GM04503 (cell line): ENCODE results near the gene LRCH1.
A peak's percentile ranks its signal among the peaks of the same experiment; 100 is the strongest.

ENCODE experiments used
- DNase-seq: peaks from one replicate; pipeline ENCODE4 v3.0.0-alpha.2; 2012; ENCODE audit warnings: low read depth

The LRCH1 gene

GRCh38 chr13:46712524-46712923 lies 159.6 kb downstream of the LRCH1 start:
- DNase-seq, result no peak

- no peak for DNase-seq
Observed at GRCh38 chr13:46715363-46715762, 162.4 kb downstream of the LRCH1 start.

- no peak for DNase-seq
Observed at GRCh38 chr13:46716821-46717220, 163.9 kb downstream of the LRCH1 start.

GRCh38 chr13:46717275-46717674 lies 164.3 kb downstream of the LRCH1 start:
- DNase-seq, result no peak

- no peak for DNase-seq
Observed at GRCh38 chr13:46717856-46718255, 164.9 kb downstream of the LRCH1 start.

- DNase-seq, result no peak
Observed at GRCh38 chr13:46720189-46720588, 167.2 kb downstream of the LRCH1 start.

GRCh38 chr13:46721054-46721453 lies 168.1 kb downstream of the LRCH1 start:
- no peak for DNase-seq

- DNase-seq, result no peak
Observed at GRCh38 chr13:46726347-46726746, 173.4 kb downstream of the LRCH1 start.

- DNase-seq, result no peak
Observed at GRCh38 chr13:46728777-46729176, 175.8 kb downstream of the LRCH1 start.

- no peak for DNase-seq
Observed at GRCh38 chr13:46731535-46731934, 178.6 kb downstream of the LRCH1 start.

- DNase-seq, result no peak
Observed at GRCh38 chr13:46735425-46735824, 182.5 kb downstream of the LRCH1 start.

GRCh38 chr13:46736541-46737310 lies 183.8 kb downstream of the LRCH1 start:
- DNase-seq, result no peak

GRCh38 chr13:46738055-46738454 lies 185.1 kb downstream of the LRCH1 start:
- DNase-seq, result no peak

- DNase-seq, result no peak
Observed at GRCh38 chr13:46738766-46739165, 185.8 kb downstream of the LRCH1 start.

- no peak for DNase-seq
Observed at GRCh38 chr13:46739447-46740098, 186.6 kb downstream of the LRCH1 start.

GRCh38 chr13:46743191-46743590 lies 190.2 kb downstream of the LRCH1 start:
- no peak for DNase-seq

- DNase-seq, result no peak
Observed at GRCh38 chr13:46745062-46745461, 192.1 kb downstream of the LRCH1 start.

GRCh38 chr13:46745706-46746105 lies 192.7 kb downstream of the LRCH1 start:
- no peak for DNase-seq

- no peak for DNase-seq
Observed at GRCh38 chr13:46747031-46747820, 194.3 kb downstream of the LRCH1 start.

- DNase-seq, result no peak
Observed at GRCh38 chr13:46748300-46748699, 195.3 kb downstream of the LRCH1 start.

- DNase-seq, result no peak
Observed at GRCh38 chr13:46749951-46750350, 197.0 kb downstream of the LRCH1 start.

- DNase-seq, result peak; percentile 23
Observed at GRCh38 chr13:46751811-46752635, 199.1 kb downstream of the LRCH1 start.
